ENCODE measurements around the gene GADD45A.
A peak's percentile ranks its signal among the peaks of the same experiment; 100 is the strongest.

Gene GADD45A

DNA sequence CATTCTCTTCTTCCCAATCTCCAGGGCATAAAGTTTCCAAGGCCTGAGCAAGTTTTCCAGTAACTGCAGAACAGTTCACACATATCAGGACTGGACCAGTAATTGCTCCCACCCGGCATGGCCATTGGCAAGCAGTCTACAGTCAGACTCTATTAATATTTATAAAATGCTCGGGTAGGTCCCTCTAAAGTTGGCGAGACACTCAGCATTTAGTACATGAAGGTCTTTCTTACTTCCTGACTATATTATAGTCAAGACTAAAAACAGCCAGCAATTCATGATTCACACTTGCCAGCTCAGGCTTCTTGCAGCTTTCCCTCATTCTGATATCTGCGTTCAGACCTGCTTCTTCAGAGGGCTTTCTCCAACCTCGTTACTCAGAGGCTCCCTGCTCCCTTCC is 25.4 kb downstream of the GADD45A start:
- no peak overlapping the region for H3K4me3 ChIP-seq (ENCODE audit: low read length, poor library complexity, severe bottlenecking)
- no peaks in the 10 kb centered on the region for H3K9me3 ChIP-seq (ENCODE audit: insufficient read depth, low read depth, low read length)
- no peak overlapping the region for H3K9ac ChIP-seq (ENCODE audit: low read depth, low read length, poor library complexity, severe bottlenecking)
- no peaks in the 10 kb centered on the region for H3K79me2 ChIP-seq (ENCODE audit: insufficient read depth, low read length)
- no peak overlapping the region for H3K4me2 ChIP-seq (ENCODE audit: low read depth, low read length, poor library complexity, severe bottlenecking)
- H4K20me1 ChIP-seq (ENCODE audit: insufficient read depth, low read length, poor library complexity, severe bottlenecking) = no peaks in the 10 kb centered on the region
- no peaks in the 10 kb centered on the region for H3K27me3 ChIP-seq (ENCODE audit: insufficient read depth, low read length, poor library complexity, severe bottlenecking)
- TF ChIP-seq EZH2phosphoT487 (IDR thresholded peaks at IDR 0.05; ENCODE audit: borderline replicate concordance) = no peak
- TF ChIP-seq, protein P1, sequence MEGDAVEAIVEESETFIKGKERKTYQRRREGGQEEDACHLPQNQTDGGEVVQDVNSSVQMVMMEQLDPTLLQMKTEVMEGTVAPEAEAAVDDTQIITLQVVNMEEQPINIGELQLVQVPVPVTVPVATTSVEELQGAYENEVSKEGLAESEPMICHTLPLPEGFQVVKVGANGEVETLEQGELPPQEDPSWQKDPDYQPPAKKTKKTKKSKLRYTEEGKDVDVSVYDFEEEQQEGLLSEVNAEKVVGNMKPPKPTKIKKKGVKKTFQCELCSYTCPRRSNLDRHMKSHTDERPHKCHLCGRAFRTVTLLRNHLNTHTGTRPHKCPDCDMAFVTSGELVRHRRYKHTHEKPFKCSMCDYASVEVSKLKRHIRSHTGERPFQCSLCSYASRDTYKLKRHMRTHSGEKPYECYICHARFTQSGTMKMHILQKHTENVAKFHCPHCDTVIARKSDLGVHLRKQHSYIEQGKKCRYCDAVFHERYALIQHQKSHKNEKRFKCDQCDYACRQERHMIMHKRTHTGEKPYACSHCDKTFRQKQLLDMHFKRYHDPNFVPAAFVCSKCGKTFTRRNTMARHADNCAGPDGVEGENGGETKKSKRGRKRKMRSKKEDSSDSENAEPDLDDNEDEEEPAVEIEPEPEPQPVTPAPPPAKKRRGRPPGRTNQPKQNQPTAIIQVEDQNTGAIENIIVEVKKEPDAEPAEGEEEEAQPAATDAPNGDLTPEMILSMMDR (conservative IDR thresholded peaks at IDR 0.05; ENCODE audit: low read length) = no peak
- H3K36me3 ChIP-seq (ENCODE audit: insufficient read depth, low read length) = no peaks in the 10 kb centered on the region
- 0 out of 2 replicates have a peak overlapping the region, but pooled peaks have one; percentile 2 for H2AFZ ChIP-seq (ENCODE audit: low read length)
- no peaks in the 10 kb centered on the region for H3K9me2 ChIP-seq (replicated peaks; ENCODE audit: low read depth, low read length)
- peaks cover 23% of the 10 kb centered on the region for H3K4me1 ChIP-seq (ENCODE audit: insufficient read depth, low read length, poor library complexity, severe bottlenecking)
- no peaks in the 10 kb centered on the region for H3F3A ChIP-seq (ENCODE audit: low read depth)

DNA sequence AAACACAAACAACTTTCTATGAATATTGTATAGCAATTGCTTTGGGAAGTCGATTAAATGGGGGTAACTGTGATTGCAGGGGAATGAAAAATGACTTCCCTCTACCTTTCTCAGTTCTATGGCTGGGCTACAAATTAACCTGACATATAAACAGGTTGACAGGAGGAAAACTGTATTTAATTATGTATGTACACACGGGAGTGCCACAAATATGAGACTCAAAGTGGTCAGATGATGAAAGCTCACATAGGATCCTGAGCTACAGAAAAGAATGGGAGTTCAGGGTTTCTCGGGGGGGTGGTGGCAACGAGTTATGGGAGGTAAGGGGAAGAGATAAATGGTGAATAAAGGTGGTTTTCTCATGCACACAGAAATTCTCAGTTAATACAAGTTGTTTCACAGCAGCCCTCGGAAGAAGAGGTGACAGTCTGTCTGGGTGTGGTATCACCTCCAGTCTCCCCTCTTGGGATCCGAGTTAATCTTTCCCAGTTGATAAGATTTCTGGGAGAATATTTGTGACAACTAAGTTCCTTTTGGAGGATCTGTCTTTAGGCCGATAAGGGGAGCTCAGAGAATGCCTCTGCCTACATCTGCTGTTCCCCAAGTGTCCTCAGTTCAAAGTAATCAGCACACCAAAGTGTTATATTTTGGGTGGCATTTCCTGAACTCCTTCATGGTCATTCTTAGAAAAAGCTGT is 26.3 kb downstream of the GADD45A start:
- Histone ChIP-seq H4K20me1 (ENCODE audit: insufficient read depth, low read length, poor library complexity, severe bottlenecking) (no peaks in the 10 kb centered on the region), H3K79me2 (ENCODE audit: insufficient read depth, low read length) (no peaks in the 10 kb centered on the region), H3K9me3 (ENCODE audit: insufficient read depth, low read depth, low read length) (no peaks in the 10 kb centered on the region), H3K4me3 (ENCODE audit: low read length, poor library complexity, severe bottlenecking) (no peak overlapping the region), H3K4me2 (ENCODE audit: low read depth, low read length, poor library complexity, severe bottlenecking) (no peak overlapping the region), H3K4me1 (ENCODE audit: insufficient read depth, low read length, poor library complexity, severe bottlenecking) (peaks cover 23% of the 10 kb centered on the region), H2AFZ (ENCODE audit: low read length) (peak overlapping the region; percentile 65), H3K27me3 (ENCODE audit: insufficient read depth, low read length, poor library complexity, severe bottlenecking) (no peaks in the 10 kb centered on the region), H3K9me2 (replicated peaks; ENCODE audit: low read depth, low read length) (no peaks in the 10 kb centered on the region), H3F3A (ENCODE audit: low read depth) (no peaks in the 10 kb centered on the region), H3K36me3 (ENCODE audit: insufficient read depth, low read length) (no peaks in the 10 kb centered on the region), H3K9ac (ENCODE audit: low read depth, low read length, poor library complexity, severe bottlenecking) (no peak overlapping the region)
- no peak for TF ChIP-seq EZH2phosphoT487 (IDR thresholded peaks at IDR 0.05; ENCODE audit: borderline replicate concordance)

DNA sequence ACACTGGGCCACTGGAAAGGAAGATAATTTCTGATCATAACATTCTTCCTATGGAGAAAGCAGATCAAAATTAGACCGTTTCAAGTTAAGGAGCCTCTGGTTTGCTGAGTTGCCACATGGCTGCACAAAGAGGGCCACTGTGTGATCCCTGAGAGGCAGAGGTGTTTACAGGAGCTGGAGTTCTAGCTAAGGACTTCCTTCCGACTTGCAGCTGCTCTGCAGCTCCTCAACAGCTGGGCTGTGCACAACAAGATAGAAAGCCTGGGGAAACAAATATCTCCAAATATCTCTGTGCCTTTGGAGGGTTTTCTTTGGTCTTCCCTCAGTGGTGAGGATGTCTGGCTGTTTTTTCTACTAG is 26.8 kb downstream of the GADD45A start:
- Histone ChIP-seq H3F3A (ENCODE audit: low read depth) (no peaks in the 10 kb centered on the region), H3K9me3 (ENCODE audit: insufficient read depth, low read depth, low read length) (no peaks in the 10 kb centered on the region), H3K36me3 (ENCODE audit: insufficient read depth, low read length) (no peaks in the 10 kb centered on the region), H3K27me3 (ENCODE audit: insufficient read depth, low read length, poor library complexity, severe bottlenecking) (no peaks in the 10 kb centered on the region), H3K9ac (ENCODE audit: low read depth, low read length, poor library complexity, severe bottlenecking) (no peak overlapping the region), H3K9me2 (replicated peaks; ENCODE audit: low read depth, low read length) (no peaks in the 10 kb centered on the region), H3K4me1 (ENCODE audit: insufficient read depth, low read length, poor library complexity, severe bottlenecking) (peaks cover 23% of the 10 kb centered on the region), H2AFZ (ENCODE audit: low read length) (peak overlapping the region; percentile 65), H4K20me1 (ENCODE audit: insufficient read depth, low read length, poor library complexity, severe bottlenecking) (no peaks in the 10 kb centered on the region), H3K4me3 (ENCODE audit: low read length, poor library complexity, severe bottlenecking) (no peak overlapping the region), H3K4me2 (ENCODE audit: low read depth, low read length, poor library complexity, severe bottlenecking) (no peak overlapping the region), H3K79me2 (ENCODE audit: insufficient read depth, low read length) (no peaks in the 10 kb centered on the region)
- TF ChIP-seq EZH2phosphoT487 (IDR thresholded peaks at IDR 0.05; ENCODE audit: borderline replicate concordance) = no peak
- TF ChIP-seq, protein P1 (conservative IDR thresholded peaks at IDR 0.05; ENCODE audit: low read length) = no peak
